HG02571 (cell line): Measurements from ENCODE around the gene SYT2.
"Not testable (repeated sequence)": the region's sequence is repeated elsewhere in the genome, so short reads cannot be mapped to it uniquely, and the experiment has no call there.

ENCODE experiments used
- ATAC-seq: cut with Tn5 transposase; IDR thresholded peaks from one replicate; pipeline ENCODE4 v1.9.1; 2021; ENCODE audit warnings: mild to moderate bottlenecking, moderate library complexity; ENCODE audit not compliant: unreplicated experiment

The SYT2 gene

DNA sequence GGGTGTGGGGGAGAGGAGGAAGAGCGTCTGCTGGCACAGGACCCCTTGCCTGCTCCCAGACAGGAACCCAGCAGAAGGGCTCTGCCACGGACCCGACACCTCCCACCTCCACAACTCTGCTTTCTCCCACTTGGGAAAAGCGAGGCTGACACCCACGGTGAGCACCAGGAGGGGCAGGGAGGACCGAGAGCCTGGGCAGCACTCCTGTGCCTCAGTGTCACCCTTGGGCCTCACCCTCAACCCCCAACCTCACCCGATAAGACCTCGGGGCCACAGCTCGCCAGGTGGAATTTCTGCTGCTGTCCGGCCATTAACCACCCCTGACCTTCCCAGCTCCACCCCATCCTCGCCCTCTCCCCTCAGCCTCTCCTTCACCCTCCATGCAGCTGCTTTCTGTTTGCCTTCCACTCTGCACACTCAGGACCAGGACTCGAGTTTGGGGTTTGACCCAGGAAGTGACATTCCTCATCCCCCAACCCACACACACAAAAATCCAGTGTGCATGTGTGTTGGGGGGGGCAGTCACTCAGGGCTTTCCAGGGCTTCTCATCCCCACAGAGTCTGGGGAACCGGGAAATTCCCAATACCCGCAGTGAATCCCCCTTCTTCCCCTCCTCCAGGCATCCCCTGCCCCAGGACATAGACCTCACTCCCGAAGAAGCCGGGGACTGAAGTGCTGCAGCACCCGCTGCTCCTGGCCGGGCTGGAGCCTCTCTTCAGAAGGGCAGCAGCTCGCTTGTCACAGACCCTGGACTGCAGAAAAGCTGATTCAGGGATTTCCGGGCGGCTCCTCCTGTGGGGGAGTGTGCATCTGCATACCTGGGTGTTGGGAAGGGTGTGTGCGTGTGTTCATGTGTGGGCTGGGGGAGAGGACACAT lies 65.8 kb downstream of the SYT2 start:
- no peak for ATAC-seq

DNA sequence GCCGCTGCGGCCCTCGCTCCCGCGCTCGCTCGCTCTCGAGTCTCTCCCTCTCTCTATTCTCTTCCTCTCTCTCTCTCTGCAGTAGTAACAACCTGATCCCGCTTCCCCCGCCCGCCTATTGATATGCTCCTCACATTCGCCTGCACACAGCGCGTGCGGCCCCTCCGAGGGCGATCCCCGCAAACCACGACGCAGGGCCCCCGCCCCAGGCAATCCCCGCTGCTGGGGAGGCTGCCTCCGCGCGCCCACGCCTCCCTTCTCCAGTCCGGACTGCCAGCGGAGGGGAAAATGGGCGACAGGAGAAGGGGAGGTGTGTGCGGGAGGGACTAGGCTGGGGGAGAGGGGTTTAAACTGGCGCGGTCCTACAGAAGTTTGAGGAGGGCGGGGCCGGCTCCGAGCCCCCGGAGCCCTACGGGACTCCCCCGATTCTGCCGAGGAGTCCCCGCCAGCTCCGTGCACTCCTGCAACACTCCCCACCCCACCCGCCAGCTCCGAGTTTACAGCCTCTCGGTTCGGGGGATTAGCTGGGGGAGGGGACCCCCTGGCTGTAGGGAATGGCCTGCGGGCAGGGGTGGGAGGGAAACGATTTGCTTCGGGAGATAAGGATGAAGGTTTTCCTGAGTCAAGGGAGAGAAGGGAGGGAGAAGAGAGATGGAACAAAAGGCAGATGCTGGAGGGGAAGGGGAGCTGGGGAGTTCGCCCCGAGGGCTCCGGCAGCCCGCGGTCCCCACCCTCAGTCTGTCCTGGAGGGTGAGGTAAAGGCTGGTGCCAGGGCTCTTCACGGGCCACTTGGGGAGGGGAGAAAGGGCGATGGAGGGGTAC lies 66.6 kb downstream of the SYT2 start:
- ATAC-seq: no peak

DNA sequence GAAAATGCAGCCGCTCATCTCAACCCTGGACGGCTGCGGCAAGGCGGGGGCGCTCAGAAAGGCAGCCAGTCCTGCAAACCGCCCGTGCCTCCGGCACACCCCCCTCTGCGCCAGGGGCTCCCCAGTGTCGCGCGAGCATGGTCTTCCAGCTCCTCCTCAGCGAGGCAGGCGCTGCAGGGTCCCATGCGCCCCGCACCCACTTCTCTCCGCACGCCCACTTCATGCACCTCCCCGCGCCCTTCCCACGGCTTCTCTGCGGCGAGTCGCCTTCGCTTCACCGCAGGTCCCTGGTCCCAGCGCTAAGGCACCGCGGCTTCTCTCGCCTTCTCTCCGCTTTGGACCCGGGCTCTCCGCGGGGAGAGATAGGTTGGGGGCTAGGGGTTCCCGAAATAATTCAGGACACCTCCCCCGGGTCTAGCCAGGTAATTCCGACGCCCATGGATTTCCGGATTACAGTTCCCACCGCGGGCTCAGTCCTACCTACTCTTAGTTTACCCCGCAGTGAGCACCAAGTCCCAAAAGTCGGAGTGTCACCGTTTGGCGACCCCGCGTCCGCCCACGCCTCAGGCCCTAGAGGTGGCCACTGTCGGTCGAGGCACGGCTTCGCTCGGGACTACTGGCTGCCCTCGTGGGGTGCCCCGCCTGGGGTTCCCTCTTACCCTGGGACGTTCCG lies 67.5 kb downstream of the SYT2 start:
- no peak for ATAC-seq

DNA sequence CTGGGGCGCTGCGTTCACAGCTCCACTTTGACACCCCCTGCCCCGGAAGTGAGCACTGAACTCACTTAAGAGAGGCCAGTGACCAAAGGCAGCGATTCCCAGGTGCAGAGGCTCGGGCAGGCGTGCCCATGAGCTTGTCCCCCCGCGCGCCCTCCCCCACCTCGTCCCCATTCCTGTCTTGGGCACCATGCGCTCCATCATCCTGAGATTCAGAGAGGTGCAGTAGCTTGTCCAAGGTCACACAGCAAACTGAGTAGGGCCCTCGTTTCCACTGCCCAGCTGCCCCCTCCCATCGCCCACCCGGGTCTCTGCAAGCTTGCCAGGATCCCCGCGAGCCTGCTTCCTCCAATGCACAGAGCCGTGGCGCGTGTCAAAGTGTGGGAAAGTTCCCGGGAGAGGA lies 68.0 kb downstream of the SYT2 start:
- no peak for ATAC-seq

DNA sequence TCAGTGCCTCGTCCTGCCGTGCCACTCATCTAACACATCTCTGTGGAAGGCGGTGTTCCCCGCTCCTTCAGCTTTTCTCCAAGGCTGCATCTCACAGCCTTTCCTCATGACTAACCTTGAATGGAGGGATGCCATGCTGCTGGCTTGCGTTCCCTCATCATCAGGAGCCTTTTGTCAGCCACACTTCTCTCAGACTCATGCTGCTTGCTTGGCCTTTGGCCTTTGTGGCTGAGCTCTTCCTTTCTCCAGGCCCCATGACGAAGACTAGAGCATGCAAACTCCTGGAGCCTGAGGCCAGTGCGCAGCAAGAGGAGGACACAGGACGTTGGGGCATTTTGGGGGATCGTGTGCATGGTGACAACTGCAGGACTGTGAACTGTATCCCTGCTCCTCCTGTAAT lies 70.8 kb downstream of the SYT2 start:
- ATAC-seq: no peak

DNA sequence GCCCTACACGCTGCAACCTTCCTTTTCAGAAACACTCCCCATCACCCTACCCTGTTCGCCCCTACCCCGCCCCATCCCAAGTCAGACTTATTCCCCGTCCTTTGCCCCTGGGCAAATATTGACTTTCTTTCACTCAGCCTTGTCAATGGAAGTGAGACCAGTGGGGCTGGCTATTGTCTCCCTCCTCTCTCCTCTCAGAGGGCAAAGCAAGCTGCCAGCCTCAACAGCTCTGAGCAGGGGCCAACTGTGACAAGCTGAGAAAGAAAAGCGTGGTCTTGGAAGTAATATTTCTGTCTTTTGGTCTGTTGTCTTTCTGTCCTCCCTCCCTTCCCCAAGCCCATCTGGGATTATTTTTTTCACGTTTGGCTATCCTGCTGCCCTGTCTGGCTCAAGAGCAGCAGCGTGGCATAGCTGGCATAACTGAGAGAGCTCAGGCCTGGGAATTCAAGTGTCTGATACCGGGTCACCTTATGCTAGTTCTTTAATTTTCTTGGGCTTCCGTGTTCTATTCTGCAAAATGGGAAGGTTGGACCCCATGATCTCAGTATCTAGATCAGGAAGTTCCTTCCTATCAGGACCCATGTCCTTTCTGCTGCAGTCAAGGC lies 71.5 kb downstream of the SYT2 start:
- ATAC-seq: not testable (repeated sequence)

DNA sequence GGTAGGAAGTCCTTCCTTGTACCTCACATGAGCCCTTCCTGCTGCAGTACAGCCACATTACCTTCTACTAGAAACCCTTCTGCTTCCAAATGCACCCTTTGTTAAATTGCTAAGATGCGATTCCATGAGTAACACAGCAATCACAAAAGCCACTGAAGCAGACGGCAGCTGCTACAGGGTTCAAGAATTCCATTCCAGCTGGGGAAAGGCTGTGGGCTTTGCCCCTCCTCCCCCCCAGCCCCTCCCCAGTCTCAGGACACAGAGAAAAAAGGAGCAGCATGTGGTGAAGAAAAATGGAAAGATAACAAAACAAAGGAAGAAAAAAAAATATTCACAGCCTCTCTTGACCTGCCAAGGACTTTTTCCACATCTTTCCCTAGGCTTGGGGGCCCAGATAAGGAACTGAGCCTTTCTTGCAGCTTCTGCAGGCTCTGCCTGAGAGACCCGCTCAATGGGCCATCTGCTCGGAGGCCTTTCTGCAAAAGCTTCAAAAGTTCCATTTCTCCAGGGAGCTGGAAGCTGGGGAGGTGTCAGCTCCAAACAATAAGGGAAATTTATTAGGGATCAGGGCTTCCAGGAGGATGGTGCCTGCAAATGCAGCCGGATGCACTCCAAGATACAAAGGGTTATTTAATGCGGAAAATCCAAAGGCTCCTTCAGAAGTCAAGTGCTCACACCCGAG lies 72.1 kb downstream of the SYT2 start:
- no peak for ATAC-seq

DNA sequence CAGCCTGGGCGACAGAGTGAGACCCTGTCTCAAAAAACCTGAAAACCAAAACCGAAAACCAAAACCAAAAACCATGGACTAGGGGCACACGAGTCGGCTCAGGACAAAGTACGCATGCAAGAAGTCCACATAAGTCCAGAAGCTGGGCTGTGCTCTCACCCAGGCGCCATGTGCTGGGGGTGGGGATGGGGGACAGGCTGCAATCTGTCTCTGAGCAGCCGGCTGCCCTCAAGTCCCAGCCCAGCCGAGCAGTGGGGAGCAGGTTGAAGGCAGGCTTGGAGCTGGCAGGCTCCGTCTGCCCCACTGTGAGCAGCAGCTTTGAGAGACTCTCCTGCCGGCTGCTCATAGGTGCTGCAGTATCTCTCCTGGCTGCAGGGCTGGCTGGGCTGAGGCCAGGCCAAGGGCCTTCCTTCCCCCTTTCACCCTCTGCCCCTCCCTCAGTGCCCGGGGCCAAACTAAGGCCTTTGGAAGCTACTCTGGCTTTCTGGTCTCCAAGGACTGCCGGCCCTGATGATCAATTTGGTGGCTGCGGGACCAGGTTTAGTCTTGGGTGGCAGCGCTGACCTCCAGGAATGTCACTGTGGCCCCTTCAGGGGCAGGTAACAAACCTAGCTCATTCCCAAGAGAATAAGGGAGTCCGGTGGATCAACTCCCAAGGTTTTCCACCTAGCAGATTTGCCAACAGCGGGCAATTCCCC lies 72.8 kb downstream of the SYT2 start:
- not testable (repeated sequence) for ATAC-seq

DNA sequence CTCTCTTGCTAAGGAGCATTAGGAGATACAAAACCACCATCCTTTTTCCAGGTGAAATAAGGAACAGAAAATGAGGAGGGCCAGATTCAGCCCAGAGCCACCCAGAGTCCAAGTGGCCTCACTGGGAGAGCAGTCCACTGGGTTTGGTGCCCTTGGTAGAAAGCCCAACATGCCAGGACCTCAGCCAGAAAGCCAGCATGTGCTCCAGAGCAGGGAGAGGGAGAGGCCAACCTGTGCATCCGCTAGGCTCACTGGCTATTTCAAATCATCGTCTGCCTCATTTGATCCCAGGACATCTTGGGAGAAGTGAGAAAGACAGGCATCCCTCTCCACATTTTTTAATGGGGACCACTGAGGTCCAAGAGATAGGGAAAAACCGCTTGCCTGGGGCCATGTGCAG lies 74.1 kb downstream of the SYT2 start:
- ATAC-seq: not testable (repeated sequence)

DNA sequence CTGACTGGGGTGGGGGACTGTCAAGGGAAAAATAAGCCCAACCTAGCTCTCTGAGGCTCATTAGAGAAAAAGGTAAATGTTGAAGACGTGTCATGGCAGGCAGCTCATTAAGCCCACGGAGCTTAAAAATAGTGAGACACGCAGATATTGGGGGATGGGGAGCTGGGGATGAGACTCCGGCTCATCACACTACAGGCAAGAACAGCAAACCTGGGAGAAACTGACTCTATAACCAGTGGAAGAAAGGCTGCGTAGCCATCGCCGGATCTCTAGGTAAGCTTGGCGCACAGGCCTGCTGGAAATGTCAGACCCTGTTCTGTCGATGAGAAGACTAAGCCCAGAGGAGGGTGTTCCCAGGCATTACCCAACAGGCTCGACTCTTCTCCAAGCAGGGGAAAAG lies 78.0 kb downstream of the SYT2 start:
- no peak for ATAC-seq

DNA sequence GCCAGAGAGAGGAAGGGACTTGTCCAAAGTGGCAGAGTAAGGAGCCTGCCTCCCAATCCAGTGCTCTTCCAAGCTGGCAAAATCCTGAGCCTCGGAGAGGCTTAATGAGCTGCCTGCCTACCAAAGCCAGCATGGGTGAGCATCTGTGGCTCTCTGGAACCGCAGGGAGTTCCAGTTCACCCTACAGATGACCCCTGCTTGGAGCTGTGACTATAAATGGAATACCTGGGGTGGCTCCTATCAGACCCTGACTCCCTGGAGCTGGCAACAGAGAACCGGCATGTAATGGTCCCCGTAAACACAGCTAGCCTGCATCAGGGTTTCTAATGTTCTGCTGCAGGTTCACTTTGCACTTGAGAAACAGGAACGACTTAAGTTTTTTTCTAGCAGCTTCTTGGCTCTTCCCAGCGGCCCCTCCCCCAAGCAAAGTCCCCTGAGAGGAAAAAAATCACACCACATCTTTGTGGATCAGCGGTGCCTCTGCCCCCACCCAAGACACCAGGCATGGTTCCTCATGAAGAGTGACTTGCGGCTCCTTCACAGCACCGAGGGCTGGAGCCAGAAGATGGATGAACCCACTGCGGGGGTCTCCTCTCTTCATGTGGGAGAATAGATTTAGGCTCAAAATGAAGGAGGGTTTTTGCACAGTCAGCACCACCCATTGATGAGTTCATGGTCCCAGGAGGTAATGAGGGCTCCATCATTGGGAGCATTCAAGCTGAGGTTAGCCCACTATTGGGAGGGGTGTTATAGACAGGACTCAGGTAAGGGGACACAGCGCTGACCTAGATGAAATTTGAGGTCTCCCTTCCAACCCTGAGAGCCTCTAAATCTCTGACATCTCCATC lies 79.0 kb downstream of the SYT2 start:
- ATAC-seq: no peak

DNA sequence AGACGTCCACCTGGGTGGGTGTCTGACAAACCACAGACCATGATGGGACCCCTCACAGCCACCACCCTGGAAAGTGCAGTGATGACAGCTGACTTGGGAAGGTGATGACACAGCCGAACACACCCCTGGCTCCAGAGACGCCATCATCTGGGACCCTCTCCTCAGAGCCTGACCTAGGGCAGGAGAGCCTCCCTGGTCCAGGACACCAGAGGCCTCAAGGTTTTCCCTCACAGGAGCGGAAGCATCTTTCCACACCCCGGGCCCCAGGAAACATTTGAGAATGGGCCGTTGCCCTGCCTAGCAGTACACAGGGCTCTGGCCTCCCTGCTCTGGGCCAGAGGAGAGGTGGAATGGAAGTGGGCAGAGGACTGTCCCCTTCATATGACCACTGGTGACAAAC lies 79.7 kb downstream of the SYT2 start:
- no peak for ATAC-seq

DNA sequence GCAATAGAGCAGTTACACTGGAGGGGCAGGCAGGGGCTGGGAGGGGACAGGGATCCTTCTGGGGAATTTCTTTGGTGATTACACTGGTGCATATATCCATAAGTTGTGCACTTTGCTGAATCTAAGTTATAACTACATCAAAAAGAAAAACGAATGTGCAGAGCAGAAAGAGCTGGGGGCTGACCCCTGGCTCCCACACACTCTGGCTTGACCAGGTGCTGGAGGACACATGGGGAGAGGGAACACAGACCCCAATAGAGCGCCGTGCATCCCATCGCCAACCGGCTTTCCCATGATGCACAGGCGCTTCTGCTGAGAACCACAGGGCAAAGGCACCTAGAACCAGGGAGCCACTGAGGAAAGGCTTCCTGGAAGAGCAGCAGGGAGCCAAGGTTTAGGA lies 80.2 kb downstream of the SYT2 start:
- ATAC-seq: not testable (repeated sequence)

DNA sequence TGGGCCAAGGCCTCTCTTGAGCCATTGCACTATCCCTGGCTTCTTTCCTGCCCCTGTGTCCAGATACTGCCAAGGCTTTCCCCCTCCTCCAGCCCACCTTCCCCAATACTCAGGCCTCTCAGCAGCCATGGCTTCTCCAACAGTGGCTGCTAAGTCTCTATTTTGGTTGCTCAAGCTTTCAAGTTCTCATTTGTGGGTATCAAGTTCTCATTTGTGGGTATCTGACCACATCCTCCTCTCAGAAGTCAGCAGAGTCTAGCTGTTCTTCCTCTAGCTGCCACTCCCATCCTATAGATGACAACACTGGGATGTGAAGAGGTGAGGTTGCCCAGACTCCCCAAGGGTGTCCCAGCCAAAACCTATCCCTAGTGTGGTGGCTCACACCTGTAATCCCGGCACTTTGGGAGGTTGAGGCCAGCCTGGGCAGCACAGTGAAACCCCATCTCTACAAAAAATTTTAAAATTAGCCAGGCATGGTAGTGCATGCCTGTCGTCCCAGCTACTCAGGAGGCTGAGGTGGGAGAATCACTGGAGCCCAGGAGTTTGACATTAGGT lies 80.9 kb downstream of the SYT2 start:
- peak; percentile 62 for ATAC-seq

DNA sequence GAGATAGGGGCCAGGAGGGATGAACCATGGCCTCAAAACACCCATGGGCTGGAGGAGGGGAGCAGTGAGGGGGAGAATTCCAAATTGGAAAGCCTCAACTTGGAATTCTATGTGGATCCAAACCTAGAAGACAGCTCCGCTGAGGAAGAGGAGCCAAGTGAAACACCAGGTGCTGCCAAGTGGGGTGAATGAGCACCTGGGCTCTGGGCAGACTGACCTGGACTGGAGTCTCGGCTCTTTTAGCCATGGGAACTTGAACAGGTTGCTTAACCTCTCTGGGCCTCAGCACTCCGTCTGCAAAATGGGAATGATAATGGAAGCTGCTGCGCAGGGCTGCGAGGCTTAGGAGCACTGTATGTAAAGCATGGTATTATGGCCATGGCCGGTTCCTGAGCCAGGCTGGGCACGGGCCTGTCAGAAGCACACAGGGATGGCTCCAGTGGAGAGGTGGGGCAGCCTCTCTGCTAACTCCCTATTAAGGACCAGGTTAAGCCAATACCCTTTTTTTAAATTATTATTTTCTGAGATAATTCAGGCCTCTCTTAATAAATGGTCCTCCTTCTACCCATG lies 81.5 kb downstream of the SYT2 start:
- ATAC-seq: no peak

DNA sequence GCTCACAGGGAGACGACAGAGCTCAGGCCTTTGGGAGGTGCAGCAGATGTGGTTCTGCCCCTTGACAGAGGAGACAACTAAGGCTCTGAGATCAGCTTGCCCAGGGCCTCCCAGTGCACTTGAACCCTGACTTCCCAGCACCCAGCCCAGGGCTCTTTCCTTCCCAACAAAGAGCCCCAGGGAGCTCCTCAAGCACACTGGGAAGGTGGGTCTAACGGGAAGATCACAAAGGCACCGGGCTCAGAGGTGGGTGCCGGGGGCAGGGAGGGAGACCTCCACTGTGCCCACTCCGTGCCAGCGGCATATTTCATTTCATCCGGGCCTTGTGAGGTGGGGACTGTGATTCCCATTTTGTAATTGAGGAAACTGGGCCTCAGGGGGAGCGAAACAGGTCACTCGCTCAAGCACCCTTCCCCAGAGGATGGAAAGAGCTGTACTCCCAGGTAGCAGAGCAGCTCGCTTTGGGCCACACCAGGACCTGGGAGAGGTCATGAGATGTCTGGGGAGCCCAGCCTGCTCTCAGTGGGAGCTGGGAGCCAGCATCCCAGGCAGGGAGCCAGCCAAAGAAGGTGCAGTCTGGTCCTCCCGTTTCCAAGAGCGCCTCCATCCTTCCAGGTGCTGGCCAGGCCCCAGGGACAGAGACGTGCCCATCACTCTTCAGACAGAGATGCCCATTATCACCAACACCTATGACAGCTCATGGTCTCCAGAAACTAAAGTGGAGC lies 82.3 kb downstream of the SYT2 start:
- ATAC-seq: no peak

DNA sequence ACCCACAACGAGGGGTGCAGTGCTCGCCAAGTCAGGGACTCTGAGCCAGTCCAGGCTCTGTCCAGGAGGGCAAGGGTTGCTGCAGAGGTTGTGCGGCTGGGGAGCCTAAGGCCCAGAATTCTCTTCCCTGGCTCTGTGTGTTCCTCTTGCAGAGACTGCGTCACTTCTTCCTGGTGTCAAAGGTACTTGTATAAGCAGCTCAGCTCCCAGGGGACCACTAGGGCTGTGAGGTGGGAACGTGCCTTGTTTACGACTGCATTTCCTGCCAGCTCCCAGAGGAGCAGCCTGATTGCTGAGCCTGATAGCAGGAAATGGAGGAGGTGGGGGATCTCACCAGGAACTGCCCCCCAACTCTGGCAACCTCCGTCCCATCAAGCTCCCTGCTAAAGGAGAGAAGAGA lies 83.2 kb downstream of the SYT2 start:
- ATAC-seq: not testable (repeated sequence)
